Ureter (tissue), 1 donor: ENCODE measurements around the gene HNRNPA3. TPM values are rescaled to one million over a fixed set of nuclear protein-coding genes. Genes with fewer than 3 reads are reported as not detected.
A peak's percentile ranks its signal among the peaks of the same experiment; 100 is the strongest.
"Not testable (repeated sequence)": the region's sequence is repeated elsewhere in the genome, so short reads cannot be mapped to it uniquely, and the experiment has no call there.

Experiments
- DNase-seq: peaks from one replicate; pipeline ENCODE4 v3.0.0-alpha.2; 2020; ENCODE audit warnings: low spot score
- total RNA-seq: library from RNA; stranded (reverse); gene quantifications from one replicate; pipeline ENCODE4 v1.2.4, GENCODE V29; 2023
- donor health status: DM: yes; HTN: yes; CAD: no.

HNRNPA3 gene
- total RNA-seq, 1 donor from 2014 or later, result 251 TPM

GRCh38 chr2:177254433-177255226 lies 42.0 kb downstream of the HNRNPA3 start:
- DNase-seq, result no peak

- DNase-seq, result no peak
Measured at GRCh38 chr2:177255227-177255601, 42.6 kb downstream of the HNRNPA3 start.

DNA sequence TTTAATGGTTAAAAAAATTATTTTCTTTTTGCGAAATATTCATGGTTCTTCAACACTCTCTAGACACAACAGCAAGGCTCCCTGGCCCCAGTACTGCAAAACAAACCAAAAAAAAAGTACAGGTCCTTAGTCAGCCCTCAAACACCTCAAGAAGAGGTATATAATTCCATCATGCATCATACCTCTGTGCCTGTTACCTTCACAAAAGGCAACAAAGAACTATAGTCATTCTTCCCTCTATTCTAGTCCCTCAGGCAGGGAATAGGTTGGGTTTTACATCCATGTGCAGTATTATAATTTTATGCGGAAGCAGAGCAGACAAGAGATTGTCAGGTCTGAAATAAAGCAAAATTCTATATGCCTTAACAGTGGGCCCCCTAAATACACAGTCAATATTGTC lies 43.4 kb downstream of the HNRNPA3 start:
- no peak for DNase-seq

- no peak for DNase-seq
Measured at GRCh38 chr2:177256695-177257094, 44.1 kb downstream of the HNRNPA3 start.

- DNase-seq, result no peak
Measured at GRCh38 chr2:177257471-177257870, 44.9 kb downstream of the HNRNPA3 start.

DNA sequence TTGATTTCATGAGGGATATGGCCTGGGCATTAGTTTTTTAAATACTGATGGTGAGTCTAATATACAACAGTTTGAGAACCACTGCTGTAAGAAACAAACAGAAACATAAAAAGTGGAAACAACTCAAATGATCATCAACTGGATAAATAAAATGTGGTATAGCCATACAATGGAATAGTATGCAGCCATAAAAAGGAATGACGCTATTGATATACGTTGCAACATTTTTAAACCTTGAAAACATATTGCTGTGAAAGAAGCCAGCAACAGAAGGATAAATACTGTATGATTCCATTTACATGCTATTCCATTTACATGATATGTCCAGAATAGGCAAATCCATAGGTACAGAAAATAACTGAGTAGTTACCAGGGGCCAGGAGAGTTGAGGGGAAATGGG lies 45.5 kb downstream of the HNRNPA3 start:
- no peak for DNase-seq

DNA sequence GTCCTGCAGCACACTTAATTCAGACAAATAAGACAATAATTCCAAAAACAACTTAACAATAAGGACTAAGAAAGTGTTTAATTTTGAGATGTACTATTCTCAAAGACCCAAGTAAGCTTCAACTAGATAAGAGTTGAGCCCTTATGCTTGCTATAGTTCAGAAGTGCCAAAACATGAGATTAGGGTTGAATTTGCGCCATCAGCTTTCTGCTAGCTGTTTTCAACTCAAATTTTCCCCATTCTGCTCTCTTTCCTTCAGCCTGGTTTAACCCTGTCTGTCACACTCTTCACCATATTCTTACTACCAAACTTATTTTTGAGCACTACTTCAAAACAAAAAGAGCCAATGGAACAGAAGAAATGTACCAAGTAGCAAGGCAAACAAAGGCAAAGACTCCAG lies 47.8 kb downstream of the HNRNPA3 start:
- no peak for DNase-seq

- no peak for DNase-seq
Measured at GRCh38 chr2:177261116-177262060, 48.8 kb downstream of the HNRNPA3 start.

- DNase-seq, result no peak
Measured at GRCh38 chr2:177262092-177262491, 49.5 kb downstream of the HNRNPA3 start.

GRCh38 chr2:177262958-177263450 lies 50.4 kb downstream of the HNRNPA3 start:
- DNase-seq, result no peak

GRCh38 chr2:177263451-177264208 lies 51.0 kb downstream of the HNRNPA3 start:
- peak; percentile 99 for DNase-seq

DNA sequence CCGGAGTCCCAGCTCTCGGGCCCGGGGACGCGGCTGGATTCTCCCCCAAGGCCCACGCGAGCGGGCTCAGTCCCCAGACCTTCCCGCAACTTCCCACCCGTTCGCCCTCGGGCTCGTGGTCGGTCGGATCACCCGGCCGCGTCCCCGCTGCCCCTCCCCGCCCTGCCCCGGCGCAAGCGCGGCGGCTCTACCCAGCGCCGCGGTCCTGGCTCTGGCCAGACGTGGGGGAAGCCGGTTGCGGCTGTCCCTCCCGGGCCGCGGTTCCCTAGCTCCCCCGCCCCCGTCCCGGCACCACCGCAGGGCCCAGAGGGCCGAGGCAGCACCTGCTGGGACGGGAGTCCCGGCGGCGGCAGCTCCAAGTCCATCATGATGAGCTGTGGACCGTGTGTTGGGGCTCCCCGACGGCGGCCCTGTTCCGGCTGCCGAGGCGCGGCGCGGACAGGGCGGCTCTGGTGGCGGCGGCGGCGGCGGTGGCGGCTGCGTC lies 51.7 kb downstream of the HNRNPA3 start:
- DNase-seq, result no peak

DNA sequence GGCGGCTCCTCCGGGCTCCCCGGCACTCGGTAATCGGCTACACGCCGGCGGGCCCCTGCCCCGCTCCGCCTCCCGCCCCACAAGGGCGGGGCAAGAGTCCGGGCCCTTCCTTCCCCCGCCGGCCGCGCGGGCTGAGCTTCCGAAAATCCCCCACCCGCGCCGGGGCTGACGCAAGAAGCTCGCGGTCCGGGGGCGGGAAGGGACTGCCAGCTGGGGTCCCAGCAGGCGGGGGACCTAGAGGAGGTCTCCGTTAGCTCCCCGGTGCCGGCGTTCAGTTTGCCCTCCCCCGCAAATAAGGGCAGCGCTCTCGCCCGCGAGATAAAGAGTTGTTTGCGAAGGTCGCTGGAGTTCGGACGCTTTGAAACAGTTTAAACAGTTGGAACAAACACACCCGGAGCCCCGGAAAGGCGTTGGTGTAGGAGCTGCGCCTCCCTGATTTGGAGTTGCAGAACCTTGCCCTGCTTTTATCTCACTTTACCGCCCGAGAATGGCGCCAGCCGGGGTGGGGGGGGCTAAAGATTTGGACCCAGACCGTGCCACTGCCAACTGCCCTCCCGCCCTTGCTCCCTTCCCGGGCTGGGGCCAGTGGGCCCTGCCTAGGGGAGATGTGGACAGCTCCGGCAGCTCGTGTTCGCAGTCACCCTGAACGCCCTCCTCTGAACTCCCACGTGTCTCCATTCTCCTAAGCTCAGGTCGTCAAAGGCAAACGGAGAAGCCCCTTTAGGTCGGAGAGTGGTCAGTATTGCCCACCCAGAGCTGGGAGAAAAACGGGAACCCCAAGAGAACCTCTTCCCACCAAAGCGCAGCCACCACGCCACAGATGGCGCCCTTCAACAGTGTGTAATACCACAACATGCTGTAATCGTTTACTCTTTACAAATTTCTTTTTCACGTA lies 52.3 kb downstream of the HNRNPA3 start, which contains the start of gene NFE2L2:
Gene NFE2L2 (minus strand): TSS at position 35 of the 895 bp plus-strand sequence. CDS start 151 bp downstream, outside the sequence.
- DNase-seq, result peak; percentile 94

DNA sequence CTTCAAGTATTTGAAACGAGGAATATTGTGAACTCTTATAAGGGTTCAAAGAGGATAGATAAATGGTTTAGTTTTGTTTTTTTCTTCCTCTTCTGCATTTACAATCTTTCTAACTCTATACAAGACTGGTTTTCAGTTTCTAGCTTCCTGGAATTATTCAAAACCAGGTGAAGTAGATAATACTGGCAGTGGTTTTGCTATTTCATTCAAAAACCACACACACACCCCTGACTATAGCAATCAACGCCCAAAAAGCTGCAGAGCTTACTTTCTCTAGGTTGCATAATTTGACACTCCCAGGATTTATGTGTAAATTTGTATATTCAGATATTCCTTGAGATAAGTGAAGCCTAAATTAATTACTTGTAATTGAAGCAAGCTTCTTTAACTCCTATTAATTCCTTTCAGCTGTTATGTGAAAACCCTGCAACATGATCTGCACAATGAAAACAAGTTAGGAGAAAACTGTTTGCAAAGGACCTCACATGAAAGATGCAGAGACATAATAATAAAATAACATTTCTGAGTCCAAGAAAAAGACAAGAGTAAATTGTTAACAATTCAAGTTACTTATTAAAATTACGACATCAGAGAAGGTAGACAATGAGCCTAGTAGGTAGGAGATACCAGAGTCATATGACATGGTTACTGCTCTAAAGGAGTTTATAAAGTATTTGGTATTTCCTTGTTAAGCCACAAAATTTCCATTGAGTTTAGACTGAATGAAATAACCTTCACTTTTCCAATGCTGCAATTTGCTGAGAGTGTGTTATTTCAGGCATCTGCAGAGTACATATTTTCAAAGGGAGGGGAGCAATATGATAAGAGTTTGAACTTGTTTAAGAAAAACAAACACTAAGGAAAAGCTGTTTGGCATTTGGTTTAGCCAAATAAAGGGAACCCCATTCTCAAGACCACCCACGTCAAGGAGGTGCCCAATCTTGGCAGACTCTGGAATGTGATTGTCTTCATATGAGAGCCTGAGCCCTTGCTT lies 53.5 kb downstream of the HNRNPA3 start:
- no peak for DNase-seq

GRCh38 chr2:177266955-177267354 lies 54.4 kb downstream of the HNRNPA3 start:
- DNase-seq, result not testable (repeated sequence)

- no peak for DNase-seq
Measured at GRCh38 chr2:177268187-177268871, 55.7 kb downstream of the HNRNPA3 start.

GRCh38 chr2:177268901-177269300 lies 56.3 kb downstream of the HNRNPA3 start:
- DNase-seq, result no peak

DNA sequence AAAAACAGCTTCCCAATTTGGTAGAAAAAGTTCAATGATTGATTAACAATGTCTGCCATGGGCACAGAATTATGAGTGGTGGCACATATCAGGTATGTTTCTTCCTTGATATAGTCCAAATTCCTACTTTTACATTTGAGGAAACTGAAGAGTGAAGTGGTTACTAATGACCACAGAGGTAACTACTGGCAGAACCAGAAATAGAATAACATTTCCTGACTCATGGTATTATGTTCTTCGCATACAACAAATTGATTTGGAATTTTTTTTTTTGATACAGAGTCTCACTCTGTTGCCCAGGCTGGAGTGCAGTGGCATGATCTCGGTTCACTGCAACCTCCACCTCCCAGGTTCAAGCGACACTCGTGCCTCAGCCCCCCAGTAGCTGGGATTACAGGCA lies 57.9 kb downstream of the HNRNPA3 start:
- DNase-seq, result no peak
